MM.1S (cell line): Measurements from ENCODE around the gene SLC44A1.
A peak's percentile ranks its signal among the peaks of the same experiment; 100 is the strongest.

ENCODE experiments used
- DNase-seq: peaks from one replicate; pipeline ENCODE4 v3.0.0-alpha.2; 2015
- H2AFZ ChIP-seq: fragments of 300-600 bp; sonication (generic); 2 replicates; pipeline ENCODE4 v1.6.0; 2016; ENCODE audit warnings: antibody characterized with exemption, low read length
- H3F3A ChIP-seq: fragments of 300-600 bp; sonication (generic); 2 replicates; pipeline ENCODE4 v1.6.1; 2016; ENCODE audit warnings: mild to moderate bottlenecking, antibody characterized with exemption, low read length, moderate library complexity, mixed read lengths; ENCODE audit not compliant: insufficient read depth
- H3K27ac ChIP-seq: fragments of 300-600 bp; sonication (generic); 2 replicates; pipeline ENCODE4 v1.5.1; 2016; ENCODE audit warnings: mild to moderate bottlenecking, low read length
- H3K27me3 ChIP-seq: fragments of 300-600 bp; sonication (generic); replicated peaks from 2 replicates; pipeline ENCODE4 v1.6.0; 2016; ENCODE audit warnings: low read length; ENCODE audit not compliant: insufficient read depth
- H3K36me3 ChIP-seq: fragments of 300-600 bp; sonication (generic); replicated peaks from 2 replicates; pipeline ENCODE4 v1.6.1; 2016; ENCODE audit warnings: mild to moderate bottlenecking, low read length, mixed read lengths; ENCODE audit not compliant: insufficient read depth
- H3K4me1 ChIP-seq: fragments of 300-600 bp; sonication (generic); 2 replicates; pipeline ENCODE4 v1.6.1; 2016; ENCODE audit warnings: low read length, mixed read lengths
- H3K4me2 ChIP-seq: fragments of 300-600 bp; sonication (generic); 2 replicates; pipeline ENCODE4 v1.6.0; 2016; ENCODE audit warnings: low read depth, low read length
- H3K4me3 ChIP-seq: fragments of 300-600 bp; sonication (generic); 2 replicates; pipeline ENCODE4 v1.5.1; 2016; ENCODE audit warnings: low read length, mixed read lengths
- H3K79me2 ChIP-seq: fragments of 300-600 bp; sonication (generic); 2 replicates; pipeline ENCODE4 v1.6.1; 2016; ENCODE audit warnings: mixed run types, low read length, mixed read lengths
- H3K9ac ChIP-seq: fragments of 300-600 bp; sonication (generic); 2 replicates; pipeline ENCODE4 v1.6.1; 2016; ENCODE audit warnings: low read length, mixed read lengths
- H3K9me2 ChIP-seq: fragments of 300-600 bp; sonication (generic); replicated peaks from 2 replicates; pipeline ENCODE4 v1.6.1; 2016; ENCODE audit warnings: mild to moderate bottlenecking, low read length, mixed read lengths; ENCODE audit not compliant: insufficient read depth
- H3K9me3 ChIP-seq: fragments of 300-600 bp; sonication (generic); replicated peaks from 2 replicates; pipeline ENCODE4 v1.6.1; 2016; ENCODE audit warnings: mild to moderate bottlenecking, low read length, mixed read lengths; ENCODE audit not compliant: insufficient read depth
- H4K20me1 ChIP-seq: fragments of 300-600 bp; sonication (generic); 2 replicates; pipeline ENCODE4 v1.6.1; 2016; ENCODE audit warnings: mild to moderate bottlenecking, low read length, moderate library complexity, mixed read lengths; ENCODE audit not compliant: insufficient read depth
- EZH2 ChIP-seq: fragments of 300-600 bp; sonication (generic); optimal IDR thresholded peaks from 2 replicates; pipeline ENCODE3; 2017; ENCODE audit warnings: low read depth, mild to moderate bottlenecking, antibody characterized with exemption, low read length, mixed read lengths
- EZH2phosphoT487 ChIP-seq: fragments of 300-600 bp; sonication (generic); IDR thresholded peaks from 2 replicates; pipeline ENCODE4 v1.6.1; 2018; ENCODE audit warnings: antibody characterized with exemption, low read length
- TF ChIP-seq, protein P1 (sequence below): fragments of 300-600 bp; sonication (generic); IDR thresholded peaks from 2 replicates; pipeline ENCODE4 v1.5.1; 2016; ENCODE audit warnings: antibody characterized with exemption, low read length, mixed read lengths

SLC44A1 gene

DNA sequence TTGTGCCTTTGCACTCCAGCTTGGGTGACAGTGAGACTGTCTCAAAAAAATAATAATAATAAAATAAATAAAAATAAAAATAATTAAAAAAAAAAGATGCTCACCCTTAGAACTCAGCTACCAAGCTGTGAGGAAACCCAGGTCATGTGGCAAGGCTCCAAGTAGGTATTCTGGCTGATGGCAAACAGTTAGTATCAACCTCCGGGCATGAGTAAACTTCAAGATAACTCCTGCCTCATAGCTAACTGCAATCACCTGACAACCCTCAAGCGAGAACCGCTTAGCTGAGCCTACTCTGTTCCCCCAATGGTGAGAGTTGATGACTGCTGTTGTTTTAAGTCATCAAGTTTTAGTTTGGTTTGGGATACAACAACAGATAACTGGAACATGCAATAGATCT, 6.1 kb upstream of the SLC44A1 start:
- no peaks in the 10 kb centered on the region for H3K36me3 ChIP-seq
- H3F3A ChIP-seq, result peaks cover 11% of the 10 kb centered on the region
- H3K4me2 ChIP-seq, result no peak overlapping the region
- H3K27me3 ChIP-seq, result no peaks in the 10 kb centered on the region
- no peaks in the 10 kb centered on the region for H3K9me3 ChIP-seq
- no peak overlapping the region for H3K4me3 ChIP-seq
- H3K9ac ChIP-seq, result no peak overlapping the region
- peaks cover 12% of the 10 kb centered on the region for H3K4me1 ChIP-seq
- no peak for DNase-seq
- H2AFZ ChIP-seq, result no peak overlapping the region
- no peak overlapping the region for H3K27ac ChIP-seq
- no peaks in the 10 kb centered on the region for H3K79me2 ChIP-seq
- no peaks in the 10 kb centered on the region for H4K20me1 ChIP-seq
- no peaks in the 10 kb centered on the region for H3K9me2 ChIP-seq
- TF ChIP-seq EZH2 (no peak), EZH2phosphoT487 (no peak)
- TF ChIP-seq, protein P1, sequence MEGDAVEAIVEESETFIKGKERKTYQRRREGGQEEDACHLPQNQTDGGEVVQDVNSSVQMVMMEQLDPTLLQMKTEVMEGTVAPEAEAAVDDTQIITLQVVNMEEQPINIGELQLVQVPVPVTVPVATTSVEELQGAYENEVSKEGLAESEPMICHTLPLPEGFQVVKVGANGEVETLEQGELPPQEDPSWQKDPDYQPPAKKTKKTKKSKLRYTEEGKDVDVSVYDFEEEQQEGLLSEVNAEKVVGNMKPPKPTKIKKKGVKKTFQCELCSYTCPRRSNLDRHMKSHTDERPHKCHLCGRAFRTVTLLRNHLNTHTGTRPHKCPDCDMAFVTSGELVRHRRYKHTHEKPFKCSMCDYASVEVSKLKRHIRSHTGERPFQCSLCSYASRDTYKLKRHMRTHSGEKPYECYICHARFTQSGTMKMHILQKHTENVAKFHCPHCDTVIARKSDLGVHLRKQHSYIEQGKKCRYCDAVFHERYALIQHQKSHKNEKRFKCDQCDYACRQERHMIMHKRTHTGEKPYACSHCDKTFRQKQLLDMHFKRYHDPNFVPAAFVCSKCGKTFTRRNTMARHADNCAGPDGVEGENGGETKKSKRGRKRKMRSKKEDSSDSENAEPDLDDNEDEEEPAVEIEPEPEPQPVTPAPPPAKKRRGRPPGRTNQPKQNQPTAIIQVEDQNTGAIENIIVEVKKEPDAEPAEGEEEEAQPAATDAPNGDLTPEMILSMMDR, result no peak

DNA sequence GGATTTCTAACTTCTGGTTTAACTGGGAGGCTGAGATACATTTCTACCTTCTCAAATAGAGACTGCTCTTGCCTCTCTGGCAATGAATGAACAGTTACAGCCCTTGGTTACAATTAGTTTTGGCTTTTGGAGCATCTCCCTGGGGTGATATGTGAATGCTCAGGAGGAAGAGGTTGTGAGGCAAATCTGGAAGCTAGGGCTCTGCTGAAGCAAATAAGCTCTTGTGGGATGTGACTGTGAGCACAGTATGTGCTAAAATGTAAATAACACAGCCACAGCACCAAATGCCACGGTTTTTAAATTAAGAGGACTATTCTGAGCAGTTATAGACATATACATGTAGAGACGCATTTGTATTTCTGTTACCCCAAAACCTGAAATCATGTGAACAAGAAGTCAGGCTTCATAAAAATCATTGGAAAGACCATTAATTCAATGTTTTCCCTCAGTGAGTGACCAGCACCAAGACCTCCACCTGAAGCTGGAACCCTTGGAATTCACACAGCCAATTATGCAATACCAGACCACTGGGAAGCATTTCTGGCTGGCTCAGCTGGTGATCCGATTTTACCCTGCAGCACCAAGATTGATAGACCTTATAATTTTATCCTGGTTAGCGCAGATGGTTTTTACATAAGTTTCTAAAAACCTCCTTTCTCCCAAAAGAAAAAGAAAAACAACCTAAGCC, 3.0 kb upstream of the SLC44A1 start:
- H2AFZ ChIP-seq, result no peak overlapping the region

DNA sequence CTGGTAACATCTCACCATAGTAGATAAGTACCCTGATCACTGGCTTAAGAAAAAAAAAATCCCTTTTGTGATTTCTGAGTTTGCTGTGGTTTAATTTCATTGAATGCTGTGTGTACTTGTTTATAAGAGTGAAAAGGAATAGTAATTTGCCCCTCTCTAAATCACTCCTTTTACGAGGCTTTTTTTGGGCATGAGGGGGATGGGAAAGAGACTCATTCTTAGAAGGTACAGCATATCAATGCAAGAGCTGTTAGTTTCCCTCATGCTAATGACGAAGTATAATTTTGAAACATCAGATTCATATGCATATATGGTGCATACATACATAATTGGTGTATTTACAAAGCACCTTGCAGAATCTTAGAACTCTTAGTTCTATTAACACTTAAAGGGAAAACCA, 2.4 kb upstream of the SLC44A1 start:
- no peak for DNase-seq

More for the DNA sequence above, 3.0 kb upstream of the SLC44A1 start:
- H3K9ac ChIP-seq, result no peak overlapping the region
- no peak overlapping the region for H3K27ac ChIP-seq
- H3K4me1 ChIP-seq, result peaks cover 19% of the 10 kb centered on the region
- no peak for TF ChIP-seq EZH2
- H3K36me3 ChIP-seq, result no peaks in the 10 kb centered on the region
- peaks cover 17% of the 10 kb centered on the region for H3K79me2 ChIP-seq
- H4K20me1 ChIP-seq, result no peaks in the 10 kb centered on the region
- H3K9me2 ChIP-seq, result no peaks in the 10 kb centered on the region
- no peak overlapping the region for H3K4me3 ChIP-seq
- H3K4me2 ChIP-seq, result no peak overlapping the region
- no peaks in the 10 kb centered on the region for H3K27me3 ChIP-seq
- H3K9me3 ChIP-seq, result no peaks in the 10 kb centered on the region
- H3F3A ChIP-seq, result peaks cover 36% of the 10 kb centered on the region
- DNase-seq, result no peak

More for the DNA sequence above, 2.4 kb upstream of the SLC44A1 start:
- Histone ChIP-seq H3K9me3 (no peaks in the 10 kb centered on the region), H3K27me3 (no peaks in the 10 kb centered on the region), H2AFZ (no peak overlapping the region), H3K4me1 (peaks cover 19% of the 10 kb centered on the region), H3K4me3 (peak overlapping the region; percentile 59), H3F3A (peaks cover 42% of the 10 kb centered on the region), H3K79me2 (peaks cover 22% of the 10 kb centered on the region), H4K20me1 (no peaks in the 10 kb centered on the region), H3K27ac (peak overlapping the region; percentile 71; the same call in 1 of the 2 replicates), H3K36me3 (no peaks in the 10 kb centered on the region), H3K4me2 (peak overlapping the region; percentile 94), H3K9ac (no peak overlapping the region), H3K9me2 (no peaks in the 10 kb centered on the region)
- TF ChIP-seq, protein P1, result no peak
- TF ChIP-seq EZH2phosphoT487, result no peak
- no peak for TF ChIP-seq EZH2
